C4-2B (cell line): ENCODE measurements around the gene FAM89B.

ENCODE experiments used
- ZFX ChIP-seq: fragments of 450-650 bp; IDR thresholded peaks from 2 replicates; pipeline ENCODE4 v1.6.1; 2017
- TF ChIP-seq, protein P1 (sequence below): fragments of 450-650 bp; conservative IDR thresholded peaks from 2 replicates; pipeline ENCODE4 v1.5.1; 2017; ENCODE audit warnings: mild to moderate bottlenecking

DNA sequence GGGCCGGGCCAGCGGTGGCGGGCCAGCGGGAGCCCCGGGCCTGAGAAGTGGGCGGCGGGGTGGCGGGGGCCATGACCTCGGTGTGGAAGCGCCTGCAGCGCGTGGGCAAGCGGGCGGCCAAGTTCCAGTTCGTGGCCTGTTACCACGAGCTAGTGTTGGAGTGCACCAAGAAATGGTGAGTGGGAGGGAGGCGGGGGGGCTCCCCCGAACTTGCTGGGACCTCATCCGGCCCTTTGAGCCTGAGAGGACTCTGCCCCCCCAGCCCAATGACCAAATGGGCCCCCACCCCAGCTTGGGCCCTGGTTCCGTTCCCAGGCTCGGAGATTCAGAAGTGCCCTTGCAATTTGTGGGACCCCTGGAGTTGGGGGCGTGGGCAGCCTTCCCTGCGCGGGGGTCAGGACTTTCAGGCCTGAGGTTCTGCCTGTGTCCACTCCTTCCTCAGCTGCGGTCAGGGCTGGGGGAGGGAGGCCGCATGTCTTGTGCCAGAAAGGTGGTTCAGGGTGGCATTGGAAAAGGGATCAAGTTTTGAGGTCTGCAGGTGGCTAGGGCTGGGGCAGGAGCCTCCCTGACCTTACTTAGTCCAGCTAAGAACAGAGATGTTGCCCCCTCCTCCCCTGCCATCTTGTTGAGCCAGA, 4.0 kb downstream of the FAM89B start:
- TF ChIP-seq, protein P1, sequence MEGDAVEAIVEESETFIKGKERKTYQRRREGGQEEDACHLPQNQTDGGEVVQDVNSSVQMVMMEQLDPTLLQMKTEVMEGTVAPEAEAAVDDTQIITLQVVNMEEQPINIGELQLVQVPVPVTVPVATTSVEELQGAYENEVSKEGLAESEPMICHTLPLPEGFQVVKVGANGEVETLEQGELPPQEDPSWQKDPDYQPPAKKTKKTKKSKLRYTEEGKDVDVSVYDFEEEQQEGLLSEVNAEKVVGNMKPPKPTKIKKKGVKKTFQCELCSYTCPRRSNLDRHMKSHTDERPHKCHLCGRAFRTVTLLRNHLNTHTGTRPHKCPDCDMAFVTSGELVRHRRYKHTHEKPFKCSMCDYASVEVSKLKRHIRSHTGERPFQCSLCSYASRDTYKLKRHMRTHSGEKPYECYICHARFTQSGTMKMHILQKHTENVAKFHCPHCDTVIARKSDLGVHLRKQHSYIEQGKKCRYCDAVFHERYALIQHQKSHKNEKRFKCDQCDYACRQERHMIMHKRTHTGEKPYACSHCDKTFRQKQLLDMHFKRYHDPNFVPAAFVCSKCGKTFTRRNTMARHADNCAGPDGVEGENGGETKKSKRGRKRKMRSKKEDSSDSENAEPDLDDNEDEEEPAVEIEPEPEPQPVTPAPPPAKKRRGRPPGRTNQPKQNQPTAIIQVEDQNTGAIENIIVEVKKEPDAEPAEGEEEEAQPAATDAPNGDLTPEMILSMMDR: no peak
- TF ChIP-seq ZFX: no peak
